GDM1 (cell line): Measurements from ENCODE around the gene CMTM1.

Experiments used
- DNase-seq: peaks from one replicate; lab custom pipeline; 2025; lab: John Stamatoyannopoulos, UW

The CMTM1 gene

DNA sequence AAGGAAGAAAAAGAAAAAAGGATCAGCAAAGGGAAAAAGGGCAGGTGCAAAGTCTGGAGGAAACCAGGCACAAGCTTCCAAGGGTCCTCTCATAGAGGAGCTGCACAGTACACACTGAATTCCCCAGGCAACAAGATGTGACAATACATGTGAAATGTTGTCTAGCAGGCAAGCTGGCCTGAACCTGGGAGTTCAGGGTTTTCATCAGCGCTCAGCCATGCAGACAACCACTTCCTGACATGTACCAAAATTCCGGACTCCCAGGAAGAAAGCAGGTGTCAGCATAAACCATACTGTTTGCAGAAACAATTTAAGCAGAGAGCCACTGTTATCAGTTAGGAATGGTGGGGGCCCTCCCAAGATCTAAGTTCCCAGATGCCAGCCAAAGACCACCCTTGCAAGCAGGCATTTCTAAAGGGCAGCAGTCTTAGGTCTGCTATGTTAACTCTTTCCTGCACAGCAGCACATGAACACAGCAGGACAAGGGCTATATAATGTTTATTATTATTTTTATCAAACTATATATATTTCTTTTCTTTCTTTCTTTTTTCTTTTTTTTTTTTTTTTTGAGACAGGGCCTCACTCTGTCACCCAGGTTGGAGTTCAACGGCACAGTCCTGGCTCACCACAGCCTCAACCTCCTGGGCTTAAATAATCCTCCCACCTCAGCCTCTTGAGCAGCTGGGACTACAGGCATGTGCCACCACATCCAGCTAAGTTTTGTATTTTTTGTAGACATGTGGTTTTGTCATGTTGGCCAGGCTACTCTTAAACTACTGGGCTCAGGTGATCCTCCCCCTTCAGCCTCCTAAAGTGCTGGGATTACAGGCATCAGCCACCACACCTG is 26.4 kb upstream of the CMTM1 start:
- no peak for DNase-seq

DNA sequence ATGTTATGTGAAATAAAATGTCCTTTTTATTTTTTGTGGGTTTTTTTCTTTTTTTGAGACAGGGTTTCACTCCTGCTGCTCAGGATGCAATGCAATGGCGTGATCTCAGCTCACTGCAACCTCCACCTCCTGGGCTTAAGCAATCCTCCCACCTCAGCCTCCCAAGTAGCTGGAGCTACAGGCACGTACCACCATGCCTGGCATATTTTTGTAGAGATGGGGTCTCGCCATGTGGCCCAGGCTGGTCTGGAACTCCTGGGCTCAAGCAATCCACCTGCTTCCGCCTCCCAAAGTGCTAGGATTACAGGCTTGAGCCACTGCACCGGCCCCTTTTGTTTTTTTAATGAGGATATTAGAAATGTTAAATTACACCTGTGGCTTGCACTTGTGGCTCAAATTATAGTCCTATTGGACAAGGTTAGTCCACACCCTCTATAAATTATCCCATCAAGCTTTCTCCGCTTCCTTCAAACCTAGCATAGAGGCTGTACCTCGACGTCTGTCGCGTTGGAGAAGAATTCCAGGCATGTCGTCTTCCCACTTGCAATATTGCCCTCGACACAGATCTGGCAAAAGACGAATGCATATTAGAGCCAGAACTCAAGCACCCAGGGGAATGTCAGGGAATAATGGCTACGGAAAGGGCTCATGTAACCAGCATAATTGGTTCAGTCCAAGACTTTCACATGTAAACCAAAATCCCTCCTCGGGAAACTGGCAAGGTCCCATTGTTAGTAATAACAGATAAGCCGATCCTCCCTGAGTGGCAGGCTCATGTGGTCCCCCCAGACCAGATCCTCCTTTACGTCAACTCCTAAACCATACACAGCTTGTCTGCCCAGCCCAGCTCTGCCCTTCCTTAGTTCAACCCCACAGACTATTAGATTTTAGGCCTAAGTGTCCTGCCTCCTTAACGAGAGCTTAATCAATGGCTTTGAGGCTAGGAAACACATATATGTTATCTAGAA is 24.6 kb upstream of the CMTM1 start:
- no peak for DNase-seq

DNA sequence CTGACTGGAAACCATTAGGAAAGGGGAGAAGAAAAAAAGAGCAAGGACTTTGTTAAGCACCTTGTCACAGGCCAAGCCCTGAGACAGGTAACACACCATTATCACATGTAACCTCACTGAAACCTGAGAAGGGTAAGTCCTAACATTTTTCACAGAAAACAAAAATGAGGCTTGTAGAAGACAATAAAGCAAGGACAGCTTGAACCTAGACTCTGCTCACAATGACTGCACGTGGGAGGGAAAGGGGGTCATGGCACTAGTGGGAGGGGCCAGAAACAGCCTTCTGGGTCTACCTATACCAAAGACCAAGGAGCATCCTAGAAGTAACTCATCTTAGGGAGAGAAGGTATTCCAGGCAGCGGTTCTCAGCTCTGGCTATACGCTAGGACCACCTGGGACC is 23.8 kb upstream of the CMTM1 start:
- DNase-seq: no peak

DNA sequence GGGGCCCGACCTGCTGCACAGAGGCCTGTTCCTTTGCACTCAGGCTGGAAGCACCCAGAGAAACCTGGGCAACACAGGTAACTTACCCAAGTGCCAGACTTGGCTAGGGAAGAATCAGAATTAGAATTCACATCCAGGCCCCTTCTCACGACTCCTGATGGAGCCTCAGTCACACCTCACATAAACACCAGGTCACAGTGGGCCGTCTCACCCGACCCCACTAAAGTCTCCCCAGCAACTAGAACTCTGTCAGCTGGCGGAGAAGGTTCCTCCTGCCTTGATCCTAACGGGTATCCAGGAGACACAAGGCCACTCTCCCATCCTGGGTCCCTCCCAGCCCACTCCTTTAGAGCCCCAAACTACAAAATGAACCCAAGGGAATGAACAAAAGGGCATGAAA is 22.7 kb upstream of the CMTM1 start:
- DNase-seq: no peak

DNA sequence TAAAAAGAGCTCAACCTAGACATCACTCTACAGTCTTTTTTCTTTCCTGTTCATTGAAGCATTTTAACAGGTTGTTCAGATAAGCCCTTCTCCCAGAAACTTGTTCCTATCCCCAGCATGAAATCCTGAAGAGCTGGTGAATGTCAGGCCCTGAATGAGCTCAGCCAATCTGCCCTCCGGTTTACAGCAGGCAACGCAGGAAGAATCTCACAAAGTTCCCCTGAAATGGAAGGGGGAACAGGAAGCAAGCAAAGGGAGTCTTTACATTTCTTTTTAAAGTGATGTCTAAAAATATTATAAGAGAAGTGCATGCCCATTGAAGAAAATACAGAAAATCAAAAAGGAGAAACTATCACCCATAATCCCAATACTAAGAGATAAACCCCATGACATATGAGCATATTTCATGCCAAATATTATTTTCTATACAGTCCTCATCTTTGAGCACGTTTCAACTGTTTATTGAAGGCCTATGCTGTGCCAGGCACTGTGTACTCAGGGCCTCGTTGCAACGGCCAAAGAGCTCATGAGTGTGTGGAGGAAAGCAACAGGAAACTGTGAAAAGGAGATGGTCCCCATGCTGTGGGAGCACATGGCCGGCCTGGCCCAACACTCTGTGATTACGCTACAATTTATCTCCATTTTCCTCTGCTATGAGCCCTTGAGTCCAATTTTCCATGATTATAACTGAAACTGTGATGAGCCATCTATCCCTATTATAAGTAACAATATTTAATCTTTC is 22.1 kb upstream of the CMTM1 start:
- DNase-seq: no peak

DNA sequence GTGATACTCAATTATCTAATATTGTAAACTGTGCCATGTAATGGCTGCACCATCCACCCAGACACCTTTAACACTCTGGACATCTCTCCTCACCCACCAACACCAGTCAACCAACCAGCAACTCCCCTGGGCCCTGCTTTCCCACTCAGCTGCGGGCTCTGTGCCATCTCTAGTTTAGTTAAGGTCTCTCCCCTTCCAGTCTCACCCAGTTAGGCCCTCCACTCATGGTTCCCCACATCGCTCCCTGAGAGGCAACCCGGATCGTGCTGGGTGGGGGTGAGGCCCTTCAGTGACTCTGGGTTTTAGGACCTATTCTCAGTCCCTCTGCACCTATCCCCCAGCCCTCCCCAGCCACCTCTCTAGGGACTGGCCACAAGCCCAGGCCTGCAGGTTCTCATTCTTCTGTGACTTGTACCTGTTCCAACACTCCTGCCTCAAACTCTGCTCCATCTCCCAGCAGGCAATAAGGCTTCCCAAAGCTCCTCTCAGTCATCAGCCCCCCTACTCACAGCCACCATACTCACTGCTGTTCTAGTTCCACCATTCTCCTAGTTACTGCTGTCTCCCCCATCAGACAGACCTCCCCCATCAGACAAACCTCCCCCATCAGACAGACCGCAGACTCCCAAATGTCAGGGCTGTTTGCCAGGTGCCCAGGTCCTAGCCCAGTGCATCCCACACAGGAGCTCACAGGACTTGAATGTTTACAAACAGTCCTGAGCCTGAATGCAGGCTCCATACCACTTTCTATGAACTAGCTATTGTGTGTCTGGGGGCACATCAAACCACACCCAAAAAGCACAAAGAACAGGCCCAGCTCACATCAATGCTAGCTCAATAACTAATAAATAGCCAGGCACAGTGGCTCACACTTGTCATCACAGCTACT is 18.9 kb upstream of the CMTM1 start:
- DNase-seq: no peak

DNA sequence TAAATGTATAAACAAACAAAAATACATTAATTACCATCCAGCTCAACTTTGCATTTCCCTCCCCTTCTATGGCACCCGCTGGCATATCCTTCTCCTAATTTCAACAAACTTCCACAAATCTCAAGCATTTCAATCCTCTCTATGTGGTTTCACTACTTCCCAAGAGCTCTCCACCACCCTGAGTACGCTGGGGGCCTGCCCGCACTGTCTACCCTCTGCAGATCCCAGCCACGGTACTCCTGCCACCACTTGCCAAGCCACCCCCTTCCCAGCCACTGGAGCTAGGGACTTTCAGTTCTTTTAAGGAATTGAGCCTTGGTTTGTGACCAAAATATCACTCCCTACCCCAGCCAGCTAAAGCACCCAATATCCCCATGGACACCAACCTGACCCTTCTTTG is 18.2 kb upstream of the CMTM1 start:
- DNase-seq: no peak

DNA sequence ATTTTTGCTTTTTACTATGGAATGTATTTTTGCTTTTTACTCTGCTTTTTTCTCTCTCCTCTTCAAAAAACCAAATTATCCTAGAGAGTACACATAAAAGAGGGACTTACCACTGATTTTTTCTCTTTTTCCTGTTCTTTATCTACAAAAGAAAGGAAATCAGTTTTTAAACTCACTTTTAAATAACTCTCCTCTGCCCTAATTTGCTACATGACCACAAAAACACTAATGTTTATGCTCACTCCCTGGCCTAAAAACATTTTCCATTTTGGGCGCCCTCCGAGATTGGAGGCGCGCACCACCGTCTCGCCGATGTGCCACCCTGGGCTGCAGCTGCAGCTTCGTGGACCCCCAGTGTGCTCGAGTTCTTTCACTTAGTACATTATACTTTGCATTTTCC is 17.4 kb upstream of the CMTM1 start:
- DNase-seq: no peak

DNA sequence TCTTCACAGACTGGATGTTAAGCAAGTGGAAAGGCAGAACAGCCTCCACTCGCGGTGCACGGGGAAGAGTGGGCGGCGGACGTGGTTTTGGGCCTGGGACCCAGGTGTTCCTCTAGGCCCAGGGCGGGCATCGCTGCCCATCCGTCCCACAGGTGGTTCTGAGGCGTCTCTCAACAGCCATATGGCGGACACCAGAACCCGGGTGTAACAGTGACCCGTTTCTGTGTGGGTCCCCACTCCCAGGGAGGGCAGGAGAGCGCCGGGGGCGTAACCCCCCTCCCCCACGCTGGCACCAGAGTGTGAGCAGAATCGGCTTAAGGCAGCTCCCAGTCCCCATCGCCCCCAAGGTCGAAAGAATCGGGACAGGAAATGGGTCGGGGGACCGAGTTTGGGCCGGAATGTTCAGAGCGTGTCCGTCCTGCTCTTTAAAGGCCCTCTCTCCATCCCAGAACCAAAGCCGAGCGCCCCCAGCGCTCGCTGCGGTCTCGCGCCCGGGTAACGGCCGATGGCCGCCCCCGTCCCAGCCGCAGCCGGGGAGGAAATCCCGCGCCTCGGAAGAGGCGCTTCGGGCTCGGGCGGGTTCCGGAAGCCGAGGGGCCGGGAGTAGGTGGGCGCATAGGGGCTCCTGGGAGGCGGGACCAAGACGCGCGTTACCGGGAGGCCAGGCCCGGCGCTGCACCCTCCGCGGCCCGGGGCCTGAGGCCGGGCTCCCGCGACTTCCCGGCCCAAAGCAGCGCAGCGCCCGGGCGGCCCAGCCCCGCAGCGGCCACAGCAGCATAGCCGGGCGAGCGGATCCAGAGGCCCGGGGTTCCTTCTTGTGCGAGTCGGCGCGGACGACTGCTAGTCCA is 16.7 kb upstream of the CMTM1 start, which contains the start of gene TK2:
TSS of gene TK2 (minus strand) at position 839 of the 848 bp plus-strand sequence. CDS start at position 778, 61 bp downstream.
- no peak for DNase-seq

DNA sequence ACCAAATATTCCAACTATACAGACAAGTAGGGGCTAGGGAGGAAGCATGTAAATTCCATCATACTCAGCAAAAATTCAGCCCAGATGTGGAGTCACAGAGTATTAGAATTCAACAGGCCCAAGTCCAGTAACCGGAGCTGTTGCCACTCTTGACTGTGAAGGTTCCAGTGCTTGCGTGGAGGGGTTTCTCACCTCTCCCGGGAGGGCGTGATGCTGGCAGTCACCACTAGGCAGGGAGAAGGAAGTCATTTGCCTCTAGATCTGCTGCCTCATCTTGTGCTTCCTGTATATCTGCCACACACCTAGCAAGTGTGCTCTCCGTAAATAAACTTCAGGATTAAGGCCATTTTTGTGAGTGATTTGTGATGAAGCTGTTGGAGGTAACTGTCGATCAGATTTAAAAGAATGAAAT is 14.9 kb upstream of the CMTM1 start:
- peak; percentile 45 for DNase-seq

DNA sequence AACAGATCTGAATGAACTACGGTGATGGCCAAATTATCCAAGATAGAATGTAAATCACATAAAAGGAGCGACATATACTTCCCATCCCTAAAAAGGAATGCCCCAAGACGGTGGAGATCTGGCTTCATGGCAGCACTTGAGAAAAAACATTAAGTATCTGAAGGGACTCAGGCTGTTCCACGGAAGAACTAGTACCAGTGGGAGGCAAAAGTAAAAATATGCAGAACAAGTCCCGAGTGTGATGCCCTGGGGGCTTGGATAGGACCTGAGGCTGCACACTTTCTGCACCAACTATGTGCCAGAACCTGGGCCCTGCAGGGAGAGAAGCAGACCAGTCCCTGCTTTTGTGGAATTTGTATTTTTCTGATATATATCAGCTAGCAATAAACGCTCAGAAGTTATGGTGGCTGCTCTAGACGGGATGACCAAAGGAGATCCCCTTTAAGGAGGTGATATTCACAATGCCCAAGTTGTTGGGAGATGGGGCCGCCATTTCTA is 14.4 kb upstream of the CMTM1 start:
- DNase-seq: no peak

DNA sequence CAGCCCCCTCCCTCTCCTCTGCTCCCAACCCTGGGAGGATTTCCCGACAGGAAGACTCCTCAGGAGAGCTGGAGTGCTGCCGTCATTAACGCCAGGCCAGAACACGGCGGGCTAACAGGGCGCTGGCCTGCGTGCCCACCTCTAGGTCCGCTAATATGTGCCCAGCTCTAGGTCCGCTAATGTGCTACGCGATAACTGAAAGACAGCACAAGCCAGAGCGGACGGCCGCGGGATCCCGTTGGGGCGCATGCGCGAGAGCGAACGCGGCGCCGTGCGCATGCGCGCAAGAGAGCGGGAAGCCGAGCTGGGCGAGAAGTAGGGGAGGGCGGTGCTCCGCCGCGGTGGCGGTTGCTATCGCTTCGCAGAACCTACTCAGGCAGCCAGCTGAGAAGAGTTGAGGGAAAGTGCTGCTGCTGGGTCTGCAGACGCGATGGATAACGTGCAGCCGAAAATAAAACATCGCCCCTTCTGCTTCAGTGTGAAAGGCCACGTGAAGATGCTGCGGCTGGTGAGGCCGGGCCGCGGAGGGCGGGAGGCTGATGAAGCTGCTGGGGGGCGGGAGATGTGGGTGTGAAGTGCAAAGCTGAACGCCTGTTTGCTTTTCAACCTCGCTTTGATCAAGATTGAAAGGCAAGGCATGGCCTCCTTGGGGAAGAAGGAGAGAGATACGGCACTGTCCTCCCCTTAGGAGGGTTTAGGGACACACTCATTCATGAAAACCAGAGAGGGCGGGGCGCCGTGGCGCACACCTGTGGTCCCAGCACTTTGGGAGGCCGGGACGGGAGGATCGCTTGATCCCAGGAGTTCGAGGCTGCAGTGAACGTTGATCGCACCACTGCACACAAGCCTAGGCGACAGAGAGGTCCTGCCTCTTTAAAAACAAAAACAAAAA is 13.7 kb upstream of the CMTM1 start, which contains the start of gene CKLF:
TSS of gene CKLF (plus strand) at position 291 of the 892 bp plus-strand sequence. CDS start at position 431, 140 bp downstream.
- peak; percentile 80 for DNase-seq

DNA sequence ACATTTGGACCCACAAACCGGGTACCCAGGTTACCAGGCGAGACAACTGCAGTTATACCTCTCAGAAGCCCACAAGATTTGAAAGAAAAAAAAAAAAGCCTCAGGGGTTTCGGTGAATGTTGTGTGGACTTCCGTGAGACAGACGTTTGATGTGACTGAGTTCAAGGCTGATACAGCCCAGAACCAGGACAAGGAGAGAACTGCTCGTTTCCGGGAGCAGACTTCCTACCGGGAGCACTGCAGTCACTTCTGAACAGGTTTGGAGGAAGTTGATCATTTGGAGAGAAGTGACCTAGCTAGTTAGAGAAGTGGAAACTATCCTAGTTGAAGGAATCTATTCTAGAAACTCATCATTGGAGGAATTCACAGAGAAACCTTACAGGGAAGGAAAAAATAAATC is 13.0 kb upstream of the CMTM1 start:
- DNase-seq: no peak

DNA sequence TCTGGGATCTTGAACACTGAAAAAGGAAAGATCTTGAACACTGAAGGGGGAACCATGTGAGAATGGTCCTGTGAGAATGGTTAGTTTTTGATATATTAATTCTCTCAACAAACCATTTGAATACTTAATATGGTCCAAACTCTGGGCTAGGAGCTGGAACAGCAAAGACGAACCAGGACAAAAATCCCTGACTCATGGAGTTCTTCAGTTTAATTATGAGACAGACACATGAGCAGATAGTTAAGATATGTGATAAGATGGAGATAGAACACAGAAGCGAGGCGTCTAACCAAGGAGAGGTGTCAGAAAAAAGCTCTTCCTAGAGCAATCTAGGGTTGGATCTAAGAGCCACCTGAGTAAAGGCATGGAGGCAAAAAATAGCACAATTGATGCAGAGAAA is 12.2 kb upstream of the CMTM1 start:
- no peak for DNase-seq

DNA sequence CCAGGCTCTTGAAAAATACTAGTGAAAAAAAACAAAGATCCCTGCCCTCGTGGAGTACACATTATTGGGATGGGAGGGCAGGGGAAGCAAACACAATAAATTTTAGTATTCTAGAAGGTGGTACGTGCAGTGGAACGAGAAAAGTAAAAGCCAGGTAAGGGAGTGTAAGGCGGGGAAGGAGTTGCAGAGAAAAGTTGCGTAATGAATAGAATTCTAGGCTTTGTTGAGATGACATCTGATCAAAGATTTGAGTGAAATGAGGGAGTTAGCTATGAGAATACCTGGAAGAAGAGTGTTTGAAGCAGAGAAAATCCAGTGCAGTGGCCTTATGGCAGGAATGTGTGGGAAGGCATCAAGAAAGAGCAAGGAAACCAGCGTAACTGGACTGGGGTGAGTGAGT is 11.7 kb upstream of the CMTM1 start:
- DNase-seq: no peak

DNA sequence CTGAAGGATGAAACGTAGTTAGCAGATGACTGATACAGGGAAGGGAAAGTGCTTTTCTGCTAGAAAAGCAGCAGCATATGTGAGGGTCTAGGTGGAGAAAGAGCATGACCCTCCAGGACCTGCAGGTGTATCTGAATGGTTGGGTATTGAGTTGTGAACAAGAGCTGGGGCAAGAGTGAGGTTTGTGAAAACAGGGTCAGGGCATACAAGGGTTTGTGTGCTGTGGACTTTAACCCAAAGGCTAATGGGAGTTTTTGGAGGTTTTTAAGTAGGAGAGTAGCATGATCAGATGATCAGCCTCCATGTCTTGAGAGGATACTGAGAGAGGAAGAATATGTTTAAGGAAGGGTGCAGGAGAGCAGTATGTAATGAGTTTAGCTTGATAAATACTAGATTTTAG is 6.1 kb upstream of the CMTM1 start:
- no peak for DNase-seq

DNA sequence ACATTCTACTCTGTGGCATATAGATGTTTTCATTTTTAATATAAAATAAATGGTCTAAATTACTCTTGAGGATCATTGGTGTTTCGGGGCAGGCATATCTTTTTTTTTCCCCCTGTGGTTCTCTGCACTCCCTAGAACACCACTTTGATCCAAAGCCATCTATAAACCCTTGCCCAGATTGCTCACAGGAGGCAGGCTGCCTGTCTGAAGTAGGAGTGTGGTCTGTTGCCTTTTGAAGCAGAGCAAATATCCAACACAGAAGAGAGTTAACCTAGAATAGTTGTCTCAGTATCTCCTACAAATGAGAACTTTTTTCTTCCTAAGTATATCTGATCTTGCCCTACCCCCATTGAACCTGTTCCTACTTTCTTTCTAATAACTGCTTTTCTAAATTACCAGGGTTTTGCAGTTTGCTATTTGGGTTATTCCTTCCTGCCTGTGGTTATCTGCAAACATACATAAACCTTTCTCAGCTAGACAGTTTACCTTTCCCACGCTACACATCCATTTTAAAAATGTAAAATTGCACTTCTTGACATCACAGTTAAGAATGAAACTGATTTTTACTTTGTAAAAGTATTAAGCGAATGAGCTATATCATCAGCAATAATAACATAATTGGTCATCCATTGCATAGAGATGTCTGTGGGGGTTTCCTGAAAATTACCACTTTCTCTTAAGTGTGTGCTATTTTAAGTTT is 4.7 kb upstream of the CMTM1 start:
- DNase-seq: no peak

DNA sequence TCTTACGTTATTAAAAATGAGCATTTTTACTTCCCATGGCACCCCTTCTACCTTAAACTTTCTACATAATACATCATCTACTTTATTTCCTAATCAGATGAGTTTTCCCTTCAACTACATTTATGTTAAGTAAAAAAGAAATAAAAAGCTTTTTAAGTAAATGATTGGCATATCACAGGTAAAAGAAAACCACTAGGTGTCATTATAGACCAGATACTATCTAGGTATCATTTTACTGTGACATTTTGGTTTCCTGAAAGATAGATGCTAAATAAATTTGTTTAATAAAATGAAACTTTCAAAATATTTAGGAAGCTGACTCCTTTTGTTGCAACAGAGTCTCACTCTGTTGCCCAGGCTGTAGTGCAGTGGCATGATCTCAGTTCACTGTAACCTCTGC is 3.8 kb upstream of the CMTM1 start:
- DNase-seq: no peak
